ENCODE results near the gene WDR64. TPM values are rescaled to one million over a fixed set of nuclear protein-coding genes. Genes with fewer than 3 reads are reported as not detected.

The WDR64 gene
- polyA plus RNA-seq (ENCODE audit: insufficient read length in 3 of 3), result under 1 TPM; 0.14 to 0.79 (median 0.51) TPM
- long read RNA-seq, donor 1, result 0 reads
- long read RNA-seq, donor 2, result 0 reads
- long read RNA-seq, donor 3, result 0 reads
- long read RNA-seq, donor 4, result 0 reads
- long read RNA-seq, donor 5, result 0 reads
- long read RNA-seq, donor 6, result 0 reads
- long read RNA-seq, donor 7, result 0 reads
- long read RNA-seq, donor 8, result 0 reads
- long read RNA-seq, donor 9, result 0 reads
- long read RNA-seq, donor 10, result 0 reads
- long read RNA-seq, donor 11, result 0 reads
- long read RNA-seq, donor 12, result 0 reads
- long read RNA-seq, donor 13, result 0 reads
- long read RNA-seq, donor 14, result 0 reads
- long read RNA-seq, donor 15, result 0 reads
- long read RNA-seq, donor 16, partial matches to known transcripts, result 0 of 1 reads
- long read RNA-seq, donor 16, other reads (novel, unspliced or antisense), result 0 of 1 reads

DNA sequence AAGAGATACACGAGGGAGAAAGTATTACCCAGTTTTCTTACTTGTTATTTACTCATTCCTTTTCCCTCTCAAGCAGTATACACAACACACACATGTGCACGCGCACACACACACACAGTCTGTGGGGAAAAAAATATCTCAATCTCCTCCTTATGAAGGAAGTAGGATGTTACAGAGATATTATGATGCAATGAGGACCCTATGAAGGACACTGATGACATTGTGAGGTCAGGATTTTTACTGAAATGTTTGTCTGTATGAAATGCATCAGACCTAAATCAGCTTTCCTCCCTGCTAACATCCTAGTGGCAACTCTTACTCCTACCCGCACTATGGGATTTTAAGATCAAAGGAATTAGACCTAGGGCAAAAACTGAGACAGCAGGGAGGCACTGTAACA is at the start of gene WDR64:
Gene WDR64 (plus strand): TSS at position 270 of the 400 bp plus-strand sequence. CDS start 204 bp downstream, outside the sequence.
- DNase-seq (ENCODE audit: extremely low read depth in 1 of 11, low read depth in 9 of 11, low spot score in 4 of 11), result no peak

DNA sequence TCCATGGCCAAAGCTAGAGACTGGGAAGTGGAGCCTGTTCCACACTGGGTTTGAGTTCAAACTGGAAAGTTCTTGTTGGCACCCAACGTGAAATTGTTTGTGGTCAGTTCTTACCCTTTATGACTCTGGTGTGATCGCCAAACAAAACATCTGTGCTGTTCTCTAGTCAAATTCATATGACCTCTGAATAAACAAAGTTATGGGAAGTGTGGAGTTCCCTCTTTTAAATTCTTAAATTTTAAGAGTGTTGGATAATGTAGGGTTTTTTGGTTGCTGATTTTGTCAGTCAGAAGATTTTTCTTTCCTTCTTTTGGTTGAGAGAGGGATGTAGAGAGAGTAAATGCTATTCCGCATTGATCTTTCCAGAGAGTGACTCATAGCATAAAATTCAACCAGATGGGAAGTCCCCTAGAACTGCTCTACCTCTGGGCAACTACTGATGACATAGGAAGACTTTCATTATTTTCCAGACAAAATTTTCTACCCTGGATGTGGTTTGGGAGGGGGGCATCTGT is 48.3 kb upstream of the WDR64 start:
- DNase-seq (ENCODE audit: extremely low read depth in 1 of 11, low read depth in 9 of 11, low spot score in 4 of 11), result no peak

DNA sequence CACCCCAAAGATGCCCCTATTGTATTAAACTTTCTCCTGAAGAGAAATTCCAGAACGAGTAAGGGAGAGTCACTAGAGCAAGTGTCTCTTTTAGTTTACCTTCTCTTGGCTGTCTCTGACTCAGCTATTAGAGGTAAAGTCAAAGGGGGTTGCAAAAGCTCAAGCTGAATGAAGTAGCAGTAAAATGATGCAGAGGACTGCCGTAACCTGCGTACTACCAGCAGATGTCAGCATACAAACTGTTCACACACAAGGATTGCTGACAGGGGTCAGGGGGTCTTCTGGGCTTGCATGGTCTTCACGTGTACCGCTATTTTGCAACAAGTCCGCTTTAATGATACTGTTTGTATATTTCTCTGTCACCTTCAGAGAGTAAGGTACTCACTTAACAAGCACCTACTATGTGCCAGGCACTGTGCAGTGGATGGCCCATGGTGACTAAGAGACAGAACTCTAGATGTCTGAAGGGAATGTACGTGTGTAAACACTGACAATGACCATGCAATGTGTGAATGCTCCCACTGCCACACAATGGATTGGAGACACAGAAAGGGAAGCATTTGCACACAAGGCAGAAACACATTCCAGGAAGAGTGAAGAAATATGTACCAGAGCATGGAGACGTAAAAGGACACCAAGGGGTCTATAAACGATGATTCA is 46.8 kb upstream of the WDR64 start:
- DNase-seq (ENCODE audit: extremely low read depth in 1 of 11, low read depth in 9 of 11, low spot score in 4 of 11), result no peak

DNA sequence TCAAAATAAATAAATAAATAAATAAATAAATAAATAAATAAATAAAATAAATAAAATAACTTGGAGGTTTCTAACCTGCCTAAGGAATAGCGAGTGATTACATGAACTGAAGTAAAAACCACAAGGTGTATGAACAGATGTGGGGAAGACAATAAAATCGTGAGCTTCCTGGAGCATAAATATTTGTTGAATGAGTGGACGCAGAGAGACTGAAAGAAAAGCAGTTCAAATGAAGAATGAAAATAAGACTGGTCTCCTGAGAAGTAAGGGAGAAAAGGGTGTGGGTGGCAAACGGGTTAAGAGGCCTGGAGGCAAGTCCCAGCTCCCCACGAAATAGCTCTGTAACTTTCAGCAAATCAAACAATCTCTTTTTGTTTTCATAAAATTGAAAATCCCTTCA is 45.5 kb upstream of the WDR64 start:
- no peak for DNase-seq (ENCODE audit: extremely low read depth in 1 of 11, low read depth in 9 of 11, low spot score in 4 of 11)

DNA sequence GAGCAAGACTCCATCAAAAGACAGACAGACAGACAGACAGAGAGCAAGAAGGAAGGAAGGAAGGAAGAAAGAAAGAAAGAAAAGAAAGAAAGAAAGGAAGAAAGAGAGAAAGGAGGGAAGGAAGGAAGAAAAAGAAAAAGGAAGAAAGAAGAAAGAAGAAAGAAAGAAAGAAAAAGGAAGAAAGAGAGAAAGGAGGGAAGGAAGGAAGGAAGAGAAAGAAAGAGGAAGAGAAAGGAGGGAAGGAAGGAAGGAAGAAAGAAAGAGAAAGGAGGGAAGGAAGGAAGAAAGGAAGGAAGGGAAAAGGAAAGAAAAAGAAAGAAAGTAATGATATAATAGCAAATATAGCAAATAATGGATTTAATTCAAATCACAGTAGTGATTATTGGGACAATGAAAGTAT is 44.6 kb upstream of the WDR64 start:
- no peak for DNase-seq (ENCODE audit: extremely low read depth in 1 of 11, low read depth in 9 of 11, low spot score in 4 of 11)

DNA sequence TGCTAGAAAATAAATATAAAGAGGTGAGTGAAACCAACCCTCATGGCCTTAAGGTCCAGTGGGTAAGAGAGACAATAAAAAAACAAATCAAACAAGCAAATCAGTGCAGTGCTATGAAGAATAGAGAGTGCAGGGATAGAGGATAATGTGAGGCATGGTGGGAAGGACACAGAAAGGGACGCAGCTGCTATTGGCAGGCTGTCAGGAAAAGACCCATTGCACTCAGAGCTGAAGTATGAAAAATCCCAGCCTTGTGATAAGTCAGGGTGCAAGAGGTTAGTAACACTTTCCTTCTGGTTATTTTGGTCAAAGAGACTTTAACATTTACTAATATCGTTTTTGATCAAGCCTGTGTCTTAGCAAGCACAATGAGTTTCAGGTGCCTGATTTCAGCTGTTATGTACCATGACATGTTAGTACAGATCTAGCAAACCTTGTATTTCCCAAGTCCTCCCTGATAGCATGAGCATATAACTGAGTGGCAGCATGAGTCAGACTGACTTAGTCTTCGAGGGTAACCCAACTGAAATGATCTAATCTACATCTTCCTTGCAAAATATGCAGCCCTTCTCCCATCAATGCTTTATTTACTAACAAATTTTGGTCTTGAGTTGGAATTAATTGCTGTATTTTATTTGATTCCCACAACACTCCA is 43.6 kb upstream of the WDR64 start:
- no peak for DNase-seq (ENCODE audit: extremely low read depth in 1 of 11, low read depth in 9 of 11, low spot score in 4 of 11)

DNA sequence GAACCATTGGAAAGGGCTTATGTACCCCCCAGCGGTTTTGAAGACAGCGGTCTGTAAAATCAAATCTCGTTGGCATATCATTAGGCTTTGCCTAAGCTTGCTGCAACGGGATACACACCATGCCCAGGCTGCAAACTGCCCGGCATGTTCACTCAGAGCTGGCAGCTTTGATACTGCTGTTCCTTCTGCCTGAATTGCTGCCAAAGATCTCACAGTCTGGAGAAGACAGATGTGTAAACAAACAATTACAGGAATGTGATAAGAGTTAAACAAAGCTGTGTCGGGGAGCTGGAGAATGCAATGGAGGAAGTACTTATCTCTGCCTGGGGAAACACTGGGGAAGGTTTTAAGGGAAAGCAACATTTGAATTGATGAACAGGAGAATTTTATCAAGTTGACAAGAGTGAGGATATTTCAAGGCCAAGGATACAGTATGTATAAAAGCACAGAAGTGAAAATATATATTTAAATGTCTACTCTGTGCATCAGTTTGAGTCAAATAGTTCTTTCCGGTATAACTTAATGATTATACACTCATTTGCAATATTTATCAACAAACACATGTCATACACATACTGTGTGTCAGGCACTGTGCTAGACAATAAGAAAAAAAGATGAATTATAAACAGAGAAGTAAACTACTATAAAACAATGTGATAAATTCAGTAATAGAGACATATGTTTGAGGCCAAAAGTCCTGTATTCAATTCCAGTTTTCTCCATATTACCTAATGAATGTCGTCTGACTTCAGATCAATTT is 41.8 kb upstream of the WDR64 start:
- DNase-seq (ENCODE audit: extremely low read depth in 1 of 11, low read depth in 9 of 11, low spot score in 4 of 11), result peak in 2 of 11 donors; percentile 11 to 32

DNA sequence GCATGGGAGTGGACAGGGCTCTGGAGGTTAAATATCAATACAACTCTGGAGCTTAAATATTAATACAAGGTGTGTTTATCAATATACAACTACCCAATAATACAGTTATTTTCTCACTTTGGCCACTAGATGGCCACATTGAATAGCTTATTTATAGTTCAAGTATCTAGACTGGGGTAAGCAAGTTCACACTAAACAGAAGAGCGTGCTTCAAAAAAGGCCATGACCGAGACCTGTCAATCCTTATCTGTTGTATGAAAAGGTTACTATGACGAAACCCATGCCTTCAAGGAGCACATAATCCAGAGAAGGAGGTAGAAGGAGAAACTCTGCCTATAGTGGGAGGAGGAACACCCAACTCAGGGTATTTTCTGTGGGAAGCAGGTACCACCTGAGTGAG is 41.0 kb upstream of the WDR64 start:
- peak in 8 of 11 donors; percentile 26 to 63 (median 30) for DNase-seq (ENCODE audit: extremely low read depth in 1 of 11, low read depth in 9 of 11, low spot score in 4 of 11)

DNA sequence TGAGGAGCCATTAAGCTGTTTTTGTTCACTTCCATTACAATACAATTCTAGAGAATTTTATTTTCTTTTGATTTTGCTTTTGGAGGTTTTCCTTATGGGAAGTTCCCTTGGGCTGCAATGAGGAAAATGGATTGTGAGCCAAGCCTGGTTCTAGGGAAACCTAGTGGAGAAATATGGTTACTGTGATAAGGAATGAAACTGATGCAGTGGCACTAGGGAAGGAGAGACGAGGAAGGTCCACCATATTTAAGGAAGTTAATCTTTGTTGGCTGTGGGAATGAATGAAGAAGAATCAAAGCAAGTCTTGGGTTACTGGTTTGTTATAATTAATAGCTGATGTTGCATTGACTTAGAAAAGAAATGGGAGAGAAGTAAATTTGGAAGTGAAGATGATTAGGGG is 40.3 kb upstream of the WDR64 start:
- DNase-seq (ENCODE audit: extremely low read depth in 1 of 11, low read depth in 9 of 11, low spot score in 4 of 11), result no peak

DNA sequence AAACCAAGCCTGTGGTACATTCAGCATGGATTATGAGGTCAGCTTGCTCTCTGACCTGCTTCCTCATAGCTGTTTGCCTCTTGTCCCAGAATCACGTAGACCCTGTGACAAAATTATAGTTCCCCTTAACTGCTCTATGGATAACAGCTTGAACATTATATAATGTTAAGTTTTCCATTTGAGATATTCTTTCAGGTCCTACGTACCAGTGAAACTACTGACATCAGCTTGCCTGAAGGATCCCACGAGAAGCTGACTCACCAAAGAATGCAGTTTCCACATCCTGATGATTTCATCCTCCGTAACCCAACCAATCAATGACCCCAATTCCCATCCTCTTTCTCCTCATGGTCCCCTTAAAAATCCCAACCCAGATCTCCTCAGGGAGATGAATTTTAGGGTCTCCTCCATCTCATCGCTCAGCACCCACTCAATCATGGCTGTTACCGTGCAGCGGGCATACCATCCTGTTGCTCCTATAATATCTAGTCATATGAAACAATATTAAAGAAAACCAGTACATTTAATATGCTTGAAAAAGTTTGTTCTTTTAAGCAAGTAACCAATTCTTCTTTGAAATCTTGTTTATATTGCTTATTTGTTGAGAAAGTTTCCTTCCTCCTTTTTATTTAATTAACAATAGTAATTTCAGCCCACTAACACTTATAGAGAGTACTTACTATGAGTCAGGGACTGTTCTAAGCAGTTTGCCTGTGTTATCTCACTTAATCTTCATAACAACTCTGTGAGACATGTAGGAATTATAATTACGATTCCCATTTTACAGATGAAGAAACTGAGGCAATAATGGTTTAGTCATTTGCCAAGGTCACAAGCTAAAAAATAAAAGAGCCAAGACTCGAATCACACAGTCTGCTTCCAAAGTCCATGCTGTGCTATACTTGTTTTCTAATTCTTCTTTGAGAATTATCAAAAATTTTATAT is 39.3 kb upstream of the WDR64 start:
- DNase-seq (ENCODE audit: extremely low read depth in 1 of 11, low read depth in 9 of 11, low spot score in 4 of 11), result no peak

DNA sequence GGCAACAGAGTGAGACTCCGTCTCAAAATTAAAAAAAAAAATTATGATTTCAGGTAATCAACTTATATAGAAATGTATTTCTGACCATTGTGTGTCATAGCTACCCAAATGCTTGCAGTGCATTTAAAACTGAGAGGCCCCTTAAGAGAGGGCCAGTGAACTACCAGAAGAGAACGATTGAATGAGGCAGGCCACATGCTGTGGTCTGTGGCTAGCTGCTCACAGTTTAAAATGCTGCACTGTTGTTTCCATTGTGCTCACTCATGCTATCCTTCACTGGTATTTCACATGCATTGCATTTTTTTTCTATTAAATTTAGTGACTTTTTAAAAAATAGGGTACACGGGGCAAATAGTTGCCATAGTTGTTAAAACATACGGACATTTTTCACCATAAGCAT is 37.9 kb upstream of the WDR64 start:
- DNase-seq (ENCODE audit: extremely low read depth in 1 of 11, low read depth in 9 of 11, low spot score in 4 of 11), result no peak

DNA sequence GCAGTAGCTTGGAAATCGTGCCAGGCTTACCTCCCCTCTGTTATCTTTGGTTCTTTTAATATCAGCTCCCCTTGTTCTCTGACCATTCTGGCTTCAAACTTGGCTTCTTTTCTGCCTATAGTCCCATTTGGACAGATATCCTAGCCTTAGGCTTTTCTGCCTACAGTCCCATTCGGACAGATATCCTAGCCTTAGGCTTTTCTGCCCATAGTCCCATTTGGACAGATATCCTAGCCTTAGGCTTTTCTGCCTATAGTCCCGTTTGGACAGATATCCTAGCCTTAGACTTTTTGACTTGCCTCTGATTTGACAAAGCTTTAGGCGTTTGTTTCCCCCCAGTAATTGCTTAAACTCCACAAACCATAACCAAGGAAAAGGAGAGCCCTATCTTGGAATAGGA is 37.5 kb upstream of the WDR64 start:
- DNase-seq (ENCODE audit: extremely low read depth in 1 of 11, low read depth in 9 of 11, low spot score in 4 of 11), result no peak

DNA sequence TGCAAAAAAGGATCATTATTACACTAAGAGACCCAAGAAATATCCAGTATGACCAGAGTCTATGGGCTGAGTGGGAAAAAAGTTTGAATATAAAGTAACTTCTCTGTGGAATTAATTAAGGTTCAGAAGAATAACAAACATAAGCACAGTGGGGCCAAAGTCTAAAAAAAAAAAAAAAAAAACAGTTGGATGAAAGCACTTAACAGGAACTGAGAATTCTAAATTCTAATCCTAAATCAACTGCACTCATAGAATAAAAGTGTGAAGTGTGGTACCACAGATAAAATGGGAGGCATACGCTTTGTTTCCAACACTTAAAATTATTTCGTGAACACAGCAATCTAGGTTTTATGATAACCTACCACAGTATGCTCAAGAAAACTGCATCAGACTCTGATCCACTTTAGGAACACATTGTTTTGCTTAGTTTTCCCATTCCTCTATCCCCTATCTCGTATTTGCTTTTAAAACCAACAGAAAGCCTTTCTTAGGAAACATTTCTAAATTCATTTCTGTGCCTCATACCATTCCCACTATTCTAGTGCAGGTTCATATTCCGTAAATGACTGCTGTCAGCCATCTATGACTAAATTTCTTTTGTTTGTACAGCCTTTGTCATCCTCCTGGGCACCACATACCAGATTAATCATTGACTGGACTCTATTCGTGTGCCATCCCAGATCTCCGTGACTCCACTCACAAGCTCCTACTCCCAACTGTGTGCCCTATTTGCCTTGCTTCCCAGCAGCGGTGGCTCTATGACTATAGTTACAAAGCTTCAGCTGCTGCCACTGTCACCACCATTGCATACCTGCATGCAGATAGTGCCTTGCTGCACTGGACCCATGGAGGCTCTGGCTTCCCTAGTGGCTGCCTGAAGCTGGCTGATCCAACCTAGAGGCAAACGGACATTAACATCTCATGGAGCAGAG is 36.8 kb upstream of the WDR64 start:
- no peak for DNase-seq (ENCODE audit: extremely low read depth in 1 of 11, low read depth in 9 of 11, low spot score in 4 of 11)

DNA sequence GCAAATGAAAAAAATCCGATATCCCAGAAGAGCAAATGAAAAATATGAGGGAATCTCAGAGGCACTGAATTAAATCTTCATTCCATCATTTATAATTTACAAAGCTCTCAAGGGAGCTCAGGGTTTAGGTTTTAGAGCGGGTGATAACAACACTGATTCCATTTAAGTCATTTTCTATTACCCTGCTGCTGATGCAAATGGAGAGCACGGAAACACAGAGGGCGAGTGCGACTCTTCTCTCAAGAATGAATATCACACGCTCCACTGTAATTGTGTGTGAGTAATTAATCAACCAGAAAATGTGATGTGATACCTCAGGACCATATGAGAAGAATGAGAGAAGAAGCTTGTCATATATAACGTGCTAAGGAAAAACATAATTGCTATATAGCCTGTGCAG is 34.7 kb upstream of the WDR64 start:
- DNase-seq (ENCODE audit: extremely low read depth in 1 of 11, low read depth in 9 of 11, low spot score in 4 of 11), result no peak

DNA sequence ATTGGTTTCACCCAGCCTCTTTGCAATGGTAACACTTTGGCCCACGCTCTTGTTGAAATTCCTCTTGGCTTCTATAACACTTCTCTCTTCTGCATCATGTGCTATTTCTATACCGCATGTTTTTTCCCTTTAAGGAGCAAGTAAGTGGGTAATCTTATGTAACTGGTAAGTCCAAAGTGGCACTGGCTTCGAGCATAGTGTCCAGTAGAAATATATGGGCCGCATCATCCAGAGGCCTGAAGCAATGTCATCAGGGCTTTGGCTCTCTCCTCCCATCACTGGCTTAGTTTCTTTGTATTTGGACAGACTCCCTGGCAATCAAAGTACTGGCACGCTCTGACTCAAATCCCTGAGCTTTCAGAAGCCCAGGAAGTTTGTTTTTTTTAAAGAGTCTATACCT is 29.4 kb upstream of the WDR64 start:
- no peak for DNase-seq (ENCODE audit: extremely low read depth in 1 of 11, low read depth in 9 of 11, low spot score in 4 of 11)

DNA sequence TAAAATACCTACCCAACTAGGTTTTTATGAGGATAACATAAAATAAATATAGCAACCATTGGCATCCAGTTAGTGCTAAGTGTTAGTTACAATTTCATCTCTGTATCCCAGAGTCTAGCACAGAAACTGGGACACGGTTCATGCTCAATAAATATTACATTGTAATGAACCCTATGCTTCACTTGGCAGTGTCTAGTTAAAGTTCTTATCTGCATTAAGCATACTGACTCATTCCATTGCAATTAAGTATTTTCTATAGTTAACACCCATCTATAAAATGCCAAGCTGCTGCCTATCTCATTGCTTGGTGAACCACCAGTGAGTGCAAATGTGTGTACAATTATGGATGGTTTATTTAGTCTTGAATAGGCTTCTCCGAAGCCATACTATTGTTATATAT is 27.1 kb upstream of the WDR64 start:
- DNase-seq (ENCODE audit: extremely low read depth in 1 of 11, low read depth in 9 of 11, low spot score in 4 of 11), result no peak
